HepG2 (cell line): Measurements from ENCODE around the gene SLC22A7. TPM values are rescaled to one million over a fixed set of nuclear protein-coding genes. Genes with fewer than 3 reads are reported as not detected.
A peak's percentile ranks its signal among the peaks of the same experiment; 100 is the strongest.

Source experiments
- HMGXB3 ChIP-seq: sonication (generic); formaldehyde crosslinking; IDR thresholded peaks from 2 replicates; pipeline ENCODE4 v1.4.0; 2020; ENCODE audit warnings: missing genetic modification reagents, borderline replicate concordance
- KAT2B ChIP-seq: fragments of 150-350 bp; IDR thresholded peaks from 2 replicates; pipeline ENCODE4 v1.6.1; 2014; ENCODE audit warnings: low read depth, low read length, borderline replicate concordance
- NRL ChIP-seq: sonication (generic); formaldehyde crosslinking; IDR thresholded peaks from 2 replicates; pipeline ENCODE4 v1.5.0; 2020; ENCODE audit warnings: missing genetic modification reagents, mild to moderate bottlenecking, moderate library complexity, borderline replicate concordance
- POLR2A ChIP-seq, 2 experiments: IDR thresholded peaks; 2 replicates each; pipeline ENCODE4 v1.6.1; 2011; ENCODE audit warnings: low read depth in 2 of 2, low read length in 2 of 2, mild to moderate bottlenecking in 1 of 2, moderate library complexity in 1 of 2; ENCODE audit not compliant: insufficient read depth in 1 of 2
- SNRNP70 ChIP-seq: fragments of 200-400 bp; formaldehyde crosslinking; IDR thresholded peaks from 2 replicates; pipeline ENCODE4 v1.6.1; 2017; ENCODE audit warnings: mild to moderate bottlenecking, low read depth, low read length, moderate library complexity
- TRIM22 ChIP-seq: fragments of 450-650 bp; IDR thresholded peaks from 2 replicates; pipeline ENCODE4 v1.6.1; 2017
- ZMAT3 ChIP-seq: sonication (generic); formaldehyde crosslinking; conservative IDR thresholded peaks from 2 replicates; pipeline ENCODE4 v1.7.0; 2021; ENCODE audit warnings: missing genetic modification reagents
- ZNF224 ChIP-seq: sonication (generic); formaldehyde crosslinking; IDR thresholded peaks from 2 replicates; pipeline ENCODE4 v1.5.0; 2020; ENCODE audit warnings: mild to moderate bottlenecking, missing genetic modification reagents
- ZNF280B ChIP-seq: sonication (generic); formaldehyde crosslinking; IDR thresholded peaks from 2 replicates; pipeline ENCODE4 v1.5.0; 2020; ENCODE audit warnings: missing genetic modification reagents, mild to moderate bottlenecking, borderline replicate concordance
- ZNF281 ChIP-seq: sonication (generic); formaldehyde crosslinking; IDR thresholded peaks from 2 replicates; pipeline ENCODE4 v1.4.0; 2020; ENCODE audit warnings: missing genetic modification reagents, borderline replicate concordance
- ZNF746 ChIP-seq: sonication (generic); formaldehyde crosslinking; IDR thresholded peaks from 2 replicates; pipeline ENCODE4 v1.8.0; 2022; ENCODE audit warnings: mild to moderate bottlenecking, missing genetic modification reagents
- polyA plus RNA-seq, 8 experiments: library from polyadenylated mRNA; depleted of rRNA in 3 of 8; stranded (reverse) in 7 of 8; unstranded in 1 of 8; fragments of >200 nt; fragmentation: Illumina TruSeq in 4 of 8; extraction: Trizol in 4 of 8; gene quantifications; 2 replicates each; pipeline versions ENCODE4 v1.2.1 to v1.2.3, GENCODE V29; 2011 to 2016; ENCODE audit warnings: low read depth in 4 of 8, missing spikeins in 1 of 8, mixed read lengths in 1 of 8; ENCODE audit not compliant: insufficient read depth in 1 of 8
- total RNA-seq, 5 experiments: library from RNA; depleted of rRNA; stranded (reverse); fragments of >200 nt; fragmentation: Illumina TruSeq; extraction: Trizol; gene quantifications; 2 replicates each; pipeline ENCODE4 v1.2.3, GENCODE V29; 2016; ENCODE audit warnings: low read depth in 1 of 5

SLC22A7 gene
- total and polyA plus RNA-seq, 2 of the 13 experiments (the other 11 are each of a cell fraction or from before 2014, with no cell fraction given): 5.3 to 22.6 TPM

- TF ChIP-seq HMGXB3 (CRISPR knock-in tag): 0 out of 2 replicates have a peak, but pooled peaks have one; percentile 31
- TF ChIP-seq NRL: peak; percentile 8; the same call in 1 of the 2 replicates
- no peak for TF ChIP-seq SNRNP70
- no peak for TF ChIP-seq TRIM22
- TF ChIP-seq POLR2A (IDR thresholded peaks at IDR 0.05; ENCODE audit: insufficient read depth in 1 of 2, low read depth in 2 of 2, low read length in 2 of 2): peak in 1 of 2 experiments; percentile 32; a peak in 1 of 4 replicates
- no peak for TF ChIP-seq ZMAT3 (CRISPR knock-in tag)
- TF ChIP-seq ZNF224 (CRISPR knock-in tag): no peak
- no peak for TF ChIP-seq KAT2B
- TF ChIP-seq ZNF281: peak; percentile 50; the same call in 1 of the 2 replicates
- 0 out of 2 replicates have a peak, but pooled peaks have one; percentile 24 for TF ChIP-seq ZNF746
- no peak for TF ChIP-seq ZNF280B
These were observed 23.7 kb upstream of the SLC22A7 start (continued) for GRCh38 chr6:43274127-43274915.
